Skin epidermis (tissue), 12 donors: Measurements from ENCODE around the gene FOSL1.

Experiments
- H3K27ac ChIP-seq, 21 experiments: fragments of 200-600 bp; sonication (generic) in 11 of 21; one replicate each; pipeline ENCODE4 v1.5.0; 2020; ENCODE audit warnings: mild to moderate bottlenecking in 3 of 21, inconsistent platforms in 2 of 21, moderate library complexity in 2 of 21
- H3K4me3 ChIP-seq, 7 experiments: fragments of 200-600 bp; sonication (generic) in 2 of 7; one replicate each; pipeline ENCODE4 v1.5.0; 2020; ENCODE audit warnings: inconsistent platforms in 2 of 7, mild to moderate bottlenecking in 2 of 7, moderate library complexity in 1 of 7

The FOSL1 gene

DNA sequence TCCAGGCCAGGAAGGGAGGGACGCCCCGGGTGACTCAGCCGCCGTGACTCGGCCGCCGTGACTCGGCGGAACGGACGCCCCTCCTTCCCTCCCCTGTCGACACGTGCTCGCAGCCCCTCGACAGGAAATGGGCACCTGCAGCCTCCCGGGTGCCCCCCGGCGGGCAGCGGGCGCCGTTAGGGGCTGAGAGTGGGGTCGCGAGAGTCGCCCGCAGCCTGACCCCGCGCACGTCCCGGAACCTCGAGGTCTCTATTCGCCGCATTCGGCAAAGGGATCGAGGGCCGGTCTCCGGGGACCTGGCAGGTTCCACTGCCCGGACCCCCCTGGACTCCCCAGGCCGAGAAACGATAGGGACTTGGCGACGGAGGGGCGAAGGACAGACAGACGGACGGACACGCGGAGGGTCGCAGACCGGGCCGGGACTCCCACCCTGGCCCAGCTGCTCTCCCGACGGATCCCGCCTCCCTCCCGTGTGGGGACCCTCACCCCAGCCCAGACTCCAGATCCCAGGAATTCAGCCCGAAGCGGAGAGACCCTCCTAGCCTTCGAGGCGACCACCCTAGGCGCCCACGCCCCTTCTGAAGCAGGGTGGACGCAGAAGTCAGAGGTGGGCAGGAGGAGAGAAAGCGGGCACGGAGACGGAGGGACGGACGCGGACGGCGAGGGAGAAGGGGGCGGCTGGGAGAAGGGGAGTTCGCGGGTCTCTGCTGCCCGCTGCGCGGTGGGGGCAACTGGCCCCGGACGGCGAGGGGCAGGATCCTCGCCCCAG lies 648 bp downstream of the FOSL1 start:
- H3K27ac ChIP-seq = peak overlapping the region; percentile 40 to 95 (median 83)

GRCh38 chr11:65898656-65899355 lies 1.4 kb downstream of the FOSL1 start:
- Histone ChIP-seq H3K27ac (peak overlapping the region in 19 of 21 experiments; percentile 42 to 95 (median 84)), H3K4me3 (peak overlapping the region; percentile 48 to 68 (median 59))

More for the DNA sequence above, 648 bp downstream of the FOSL1 start:
- H3K4me3 ChIP-seq = peak overlapping the region; percentile 48 to 68 (median 59)

- peak overlapping the region in 2 of 21 experiments; percentile 6 to 14 for H3K27ac ChIP-seq
- no peak overlapping the region for H3K4me3 ChIP-seq
These were observed 3.1 kb downstream of the FOSL1 start for GRCh38 chr11:65897020-65897471.

DNA sequence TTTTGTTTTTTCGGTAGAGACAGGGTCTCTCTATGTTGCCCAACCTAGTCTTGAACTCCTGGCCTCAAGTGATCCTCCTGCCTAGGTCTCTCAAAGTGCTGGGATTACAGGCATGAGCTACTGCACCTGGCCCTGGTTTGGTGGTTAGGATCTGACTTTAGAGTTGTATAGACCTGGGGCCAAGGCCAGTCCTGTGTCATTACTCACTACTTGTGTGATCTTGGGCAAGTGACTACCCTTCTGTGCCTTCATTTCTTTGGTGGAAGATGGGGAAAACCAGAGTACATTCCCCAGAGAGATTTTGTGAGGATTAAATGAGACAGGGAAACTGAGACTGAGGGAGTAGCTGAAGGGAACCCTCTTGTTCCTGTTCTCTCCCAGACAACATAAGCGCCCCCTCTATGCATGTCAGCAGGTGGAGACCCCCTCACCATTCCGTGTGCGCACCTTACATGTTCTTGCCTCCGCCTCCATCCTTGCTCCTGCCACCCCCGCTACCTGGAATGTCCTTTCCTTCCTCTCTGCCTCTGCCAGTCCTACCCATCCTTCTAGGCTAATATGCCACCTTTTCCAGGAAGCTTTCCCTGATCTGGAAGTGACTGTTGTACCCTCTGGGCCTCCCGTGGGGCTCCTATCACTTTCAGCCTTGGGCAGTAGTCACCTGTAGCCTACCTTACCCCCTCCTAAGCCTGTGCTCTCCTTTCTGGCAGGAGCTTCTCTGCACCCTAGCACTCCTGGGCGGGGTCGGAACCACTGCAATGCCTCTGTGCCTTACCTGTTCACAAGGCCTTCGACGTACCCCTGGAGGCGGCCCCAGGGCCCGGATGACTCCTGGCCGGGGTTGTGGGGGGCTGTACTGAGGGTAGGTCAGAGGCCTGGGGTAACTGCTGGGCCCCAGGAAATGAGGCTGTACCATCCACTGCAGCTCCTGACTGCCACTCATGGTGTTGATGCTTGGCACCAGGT lies 3.9 kb downstream of the FOSL1 start:
- Histone ChIP-seq H3K4me3 (no peak overlapping the region), H3K27ac (peak overlapping the region in 2 of 21 experiments; percentile 6 to 14)

- no peak overlapping the region for H3K27ac ChIP-seq
These were observed 4.7 kb downstream of the FOSL1 start for GRCh38 chr11:65895482-65895981.

GRCh38 chr11:65894034-65894591 lies 6.1 kb downstream of the FOSL1 start:
- H3K4me3 ChIP-seq = peak overlapping the region in 4 of 7 experiments; percentile 5 to 18 (median 10)
- H3K27ac ChIP-seq = peak overlapping the region; percentile 40 to 98 (median 83)

More at GRCh38 chr11:65895482-65895981, 4.7 kb downstream of the FOSL1 start:
- H3K4me3 ChIP-seq = no peak overlapping the region

- H3K4me3 ChIP-seq = peak overlapping the region in 4 of 7 experiments; percentile 11 to 78 (median 58)
- peak overlapping the region in 18 of 21 experiments; percentile 68 to 98 (median 88) for H3K27ac ChIP-seq
These were observed 7.4 kb downstream of the FOSL1 start for GRCh38 chr11:65892661-65893317.

- Histone ChIP-seq H3K27ac (peak overlapping the region in 19 of 21 experiments; percentile 80 to 98 (median 89)), H3K4me3 (peak overlapping the region; percentile 52 to 78 (median 62))
These were observed 8.0 kb downstream of the FOSL1 start for GRCh38 chr11:65892137-65892540.

GRCh38 chr11:65891219-65892136 lies 8.7 kb downstream of the FOSL1 start:
- peak overlapping the region; percentile 52 to 78 (median 62) for H3K4me3 ChIP-seq
- peak overlapping the region; percentile 60 to 98 (median 88) for H3K27ac ChIP-seq

GRCh38 chr11:65890324-65891218 lies 9.6 kb downstream of the FOSL1 start, which contains the start of gene CCDC85B:
CCDC85B (plus strand) TSS chr11:65890673; CDS start chr11:65890784, 111 bp downstream.
- Histone ChIP-seq H3K4me3 (peak within 1 kb of the TSS; percentile 52 to 78 (median 62)), H3K27ac (peak within 1 kb of the TSS; percentile 60 to 98 (median 89))

DNA sequence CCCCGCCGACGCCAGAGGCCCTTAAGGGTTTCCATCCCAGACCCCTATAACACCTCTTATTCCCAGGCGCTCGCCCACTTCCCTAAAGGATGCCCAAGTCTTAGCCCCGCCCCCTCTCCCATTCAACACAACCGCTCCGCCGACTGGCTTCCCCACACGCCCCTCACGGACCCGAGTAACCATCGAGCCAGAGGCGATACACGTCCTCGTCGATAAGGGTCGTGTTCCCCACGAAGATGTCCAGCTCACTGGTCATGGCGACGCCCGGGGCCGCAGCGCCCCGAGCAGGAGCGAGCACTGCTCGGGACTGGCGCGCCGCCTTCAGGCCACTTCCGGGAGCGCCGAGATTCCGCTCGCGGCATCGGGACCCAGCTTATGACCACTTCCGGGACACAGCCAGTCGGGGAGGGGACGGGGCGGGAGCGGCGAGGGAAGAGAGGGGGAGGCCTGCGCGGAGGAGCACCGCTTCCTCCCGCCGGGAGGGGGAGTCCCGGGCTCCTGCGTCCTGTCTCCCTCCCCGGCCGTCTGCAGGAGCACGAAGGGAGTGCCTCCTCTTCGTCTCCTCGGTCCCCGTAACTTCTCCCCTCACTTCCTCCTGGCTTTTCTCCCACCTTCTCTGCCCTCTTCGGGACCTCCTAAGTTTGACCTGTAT lies 11.9 kb downstream of the FOSL1 start, which contains the start of gene FIBP:
Gene FIBP, minus strand, starts transcription at position 309 of the 652 bp plus-strand sequence. Its CDS starts 53 bp downstream, at position 256.
- peak within 1 kb of the TSS; percentile 47 to 78 (median 63) for H3K4me3 ChIP-seq
- peak within 1 kb of the TSS; percentile 47 to 98 (median 89) for H3K27ac ChIP-seq

DNA sequence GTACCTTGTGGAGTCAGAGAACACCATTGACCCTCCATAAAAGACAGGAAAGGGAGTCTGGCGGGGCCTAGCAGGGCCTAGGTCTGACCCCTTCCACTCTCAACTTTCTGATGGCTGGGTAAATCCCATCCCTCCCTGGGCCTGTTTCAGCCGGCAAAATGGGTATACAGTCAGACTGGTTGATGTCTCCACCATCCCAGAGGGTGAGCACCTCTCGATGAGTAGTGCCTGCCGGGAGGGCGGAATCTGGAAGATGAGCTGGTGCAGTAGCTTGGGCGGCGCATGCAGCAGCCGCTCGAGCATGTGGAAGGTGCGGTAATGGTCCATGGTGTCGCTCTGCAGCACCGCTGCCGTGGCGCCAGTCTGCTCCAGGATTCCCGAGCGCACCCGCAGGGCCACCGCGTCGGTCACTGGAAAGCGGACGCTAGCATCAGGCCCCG lies 12.4 kb downstream of the FOSL1 start:
- Histone ChIP-seq H3K27ac (peak overlapping the region; percentile 47 to 98 (median 89)), H3K4me3 (peak overlapping the region; percentile 47 to 78 (median 63))

- Histone ChIP-seq H3K27ac (peak overlapping the region in 20 of 21 experiments; percentile 80 to 98 (median 89)), H3K4me3 (peak overlapping the region; percentile 47 to 78 (median 63))
These were observed 13.1 kb downstream of the FOSL1 start for GRCh38 chr11:65886826-65887722.

GRCh38 chr11:65885808-65886536 lies 14.2 kb downstream of the FOSL1 start:
- Histone ChIP-seq H3K27ac (no peak overlapping the region), H3K4me3 (no peak overlapping the region)
